Measurements from ENCODE around the gene MSH3. TPM values are rescaled to one million over a fixed set of nuclear protein-coding genes. Genes with fewer than 3 reads are reported as not detected.

MSH3 gene
- total and polyA plus RNA-seq, 8 donors: 2.3 to 25.5 (median 9.9) TPM

DNA sequence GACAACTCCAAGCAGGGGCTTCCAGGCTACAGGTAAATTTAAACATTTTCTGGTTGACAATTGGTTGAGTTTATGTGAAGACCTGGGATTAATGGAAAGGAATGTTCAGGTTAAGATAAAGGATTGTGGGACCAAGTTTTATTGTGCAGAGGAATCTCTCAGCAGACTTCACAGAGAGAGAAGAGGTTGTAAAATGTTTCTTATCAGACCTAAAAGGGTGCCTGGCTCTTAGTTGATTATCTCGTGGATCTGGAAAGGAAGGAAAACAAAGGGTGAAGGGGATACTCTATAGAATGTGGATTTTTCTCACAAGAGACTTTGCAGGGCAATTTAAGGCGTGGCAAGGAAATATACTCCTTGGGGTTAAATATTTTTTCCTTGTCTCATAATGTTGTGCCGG lies 209.3 kb downstream of the MSH3 start:
- Histone ChIP-seq H3K4me1 (no peaks in the 10 kb centered on the region), H3K36me3 (peaks cover 0 to 46% (median 23%) of the 10 kb centered on the region in 4 donors), H3K9me3 (no peaks in the 10 kb centered on the region), H3K27me3 (no peaks in the 10 kb centered on the region), H3K4me3 (no peak overlapping the region), H3K27ac (no peak overlapping the region)
- intact Hi-C loops (cut with DNase I; ENCODE audit: low total_unique reads): no loop called here
- no peak for TF ChIP-seq POLR2A (IDR thresholded peaks at IDR 0.05)
- TF ChIP-seq EP300 (IDR thresholded peaks at IDR 0.05): no peak
- TF ChIP-seq, protein P1, sequence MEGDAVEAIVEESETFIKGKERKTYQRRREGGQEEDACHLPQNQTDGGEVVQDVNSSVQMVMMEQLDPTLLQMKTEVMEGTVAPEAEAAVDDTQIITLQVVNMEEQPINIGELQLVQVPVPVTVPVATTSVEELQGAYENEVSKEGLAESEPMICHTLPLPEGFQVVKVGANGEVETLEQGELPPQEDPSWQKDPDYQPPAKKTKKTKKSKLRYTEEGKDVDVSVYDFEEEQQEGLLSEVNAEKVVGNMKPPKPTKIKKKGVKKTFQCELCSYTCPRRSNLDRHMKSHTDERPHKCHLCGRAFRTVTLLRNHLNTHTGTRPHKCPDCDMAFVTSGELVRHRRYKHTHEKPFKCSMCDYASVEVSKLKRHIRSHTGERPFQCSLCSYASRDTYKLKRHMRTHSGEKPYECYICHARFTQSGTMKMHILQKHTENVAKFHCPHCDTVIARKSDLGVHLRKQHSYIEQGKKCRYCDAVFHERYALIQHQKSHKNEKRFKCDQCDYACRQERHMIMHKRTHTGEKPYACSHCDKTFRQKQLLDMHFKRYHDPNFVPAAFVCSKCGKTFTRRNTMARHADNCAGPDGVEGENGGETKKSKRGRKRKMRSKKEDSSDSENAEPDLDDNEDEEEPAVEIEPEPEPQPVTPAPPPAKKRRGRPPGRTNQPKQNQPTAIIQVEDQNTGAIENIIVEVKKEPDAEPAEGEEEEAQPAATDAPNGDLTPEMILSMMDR (IDR thresholded peaks at IDR 0.05): no peak
- no peak for TF ChIP-seq POLR2AphosphoS5 (IDR thresholded peaks at IDR 0.05)
- 64 to 84% (median 71%) methylated on average over 3 of the region's 3 CpGs for WGBS, 5 donors
- no peak for DNase-seq

- WGBS, 5 donors: 77 to 93% (median 86%) methylated on average over 1 of the region's 1 CpG
- DNase-seq: no peak
- no peak overlapping the region for H3K4me3 ChIP-seq
- H3K9me3 ChIP-seq: no peaks in the 10 kb centered on the region
- H3K4me1 ChIP-seq: no peaks in the 10 kb centered on the region
- intact Hi-C loops (cut with DNase I; ENCODE audit: low total_unique reads): no loop called here
- no peak overlapping the region for H3K27ac ChIP-seq
- H3K27me3 ChIP-seq: no peaks in the 10 kb centered on the region
- TF ChIP-seq POLR2A (IDR thresholded peaks at IDR 0.05) (no peak), POLR2AphosphoS5 (IDR thresholded peaks at IDR 0.05) (no peak), EP300 (IDR thresholded peaks at IDR 0.05) (no peak)
- TF ChIP-seq, protein P1 (IDR thresholded peaks at IDR 0.05): no peak
- H3K36me3 ChIP-seq: peaks cover 0 to 46% (median 23%) of the 10 kb centered on the region in 4 donors
Observed at GRCh38 chr5:80864109-80864508, 209.7 kb downstream of the MSH3 start.

- DNase-seq: no peak
- intact Hi-C loops (cut with DNase I; ENCODE audit: low total_unique reads): no loop called here
Observed at GRCh38 chr5:80864706-80865435, 210.4 kb downstream of the MSH3 start.

GRCh38 chr5:80865551-80865950 lies 211.1 kb downstream of the MSH3 start:
- intact Hi-C loops (cut with DNase I; ENCODE audit: low total_unique reads): no loop called here
- peaks cover 0 to 43% (median 23%) of the 10 kb centered on the region in 4 donors for H3K36me3 ChIP-seq
- H3K4me1 ChIP-seq: no peaks in the 10 kb centered on the region
- WGBS, 5 donors: 89 to 99% (median 97%) methylated on average over 2 of the region's 2 CpGs
- H3K4me3 ChIP-seq: no peak overlapping the region
- no peak for DNase-seq
- no peaks in the 10 kb centered on the region for H3K9me3 ChIP-seq
- TF ChIP-seq EP300 (IDR thresholded peaks at IDR 0.05): no peak
- no peak for TF ChIP-seq POLR2AphosphoS5 (IDR thresholded peaks at IDR 0.05)
- TF ChIP-seq, protein P1 (IDR thresholded peaks at IDR 0.05): no peak
- TF ChIP-seq POLR2A (IDR thresholded peaks at IDR 0.05): no peak
- H3K27ac ChIP-seq: no peak overlapping the region
- H3K27me3 ChIP-seq: no peaks in the 10 kb centered on the region

More at GRCh38 chr5:80864706-80865435, 210.4 kb downstream of the MSH3 start:
- Histone ChIP-seq H3K27me3 (no peaks in the 10 kb centered on the region), H3K4me3 (no peak overlapping the region), H3K4me1 (no peaks in the 10 kb centered on the region), H3K36me3 (peaks cover 0 to 46% (median 23%) of the 10 kb centered on the region in 4 donors), H3K9me3 (no peaks in the 10 kb centered on the region), H3K27ac (no peak overlapping the region)
- WGBS, 5 donors: 83 to 92% (median 87%) methylated on average over 3 of the region's 3 CpGs
- TF ChIP-seq EP300 (IDR thresholded peaks at IDR 0.05) (no peak), POLR2AphosphoS5 (IDR thresholded peaks at IDR 0.05) (no peak), POLR2A (IDR thresholded peaks at IDR 0.05) (no peak)
- TF ChIP-seq, protein P1 (IDR thresholded peaks at IDR 0.05): no peak

All from stomach (tissue), 9 donors.